Loucy (cell line): Measurements from ENCODE around the gene IL6.

Source experiments
- CTCF ChIP-seq: fragments of 200-600 bp; sonication (generic); conservative IDR thresholded peaks from 2 replicates; pipeline ENCODE4 v1.5.1; 2014; ENCODE audit warnings: mild to moderate bottlenecking, antibody characterized with exemption, low read length
- EZH2phosphoT487 ChIP-seq: fragments of 200-600 bp; IDR thresholded peaks from 2 replicates; pipeline ENCODE4 v1.6.1; 2018; ENCODE audit warnings: antibody characterized with exemption, mild to moderate bottlenecking, moderate library complexity, borderline replicate concordance

GRCh38 chr7:22729180-22729825 lies 2.3 kb downstream of the IL6 start:
- no peak for TF ChIP-seq CTCF
- no peak for TF ChIP-seq EZH2phosphoT487
